ENCODE measurements around the gene ADH5. TPM values are rescaled to one million over a fixed set of nuclear protein-coding genes. Genes with fewer than 3 reads are reported as not detected.
"Not testable (repeated sequence)": the region's sequence is repeated elsewhere in the genome, so short reads cannot be mapped to it uniquely, and the experiment has no call there.

The ADH5 gene
- total and polyA plus RNA-seq, 10 of the 15 experiments (the other 5 are each of a cell fraction or from before 2014, with no cell fraction given), result 48.5 to 159 (median 95.3) TPM

- no peak overlapping the region for H2AFZ ChIP-seq (ENCODE audit: control insufficient read depth, low read depth, low read length)
- H3K9me3 ChIP-seq (replicated peaks; ENCODE audit: control insufficient read depth, insufficient read depth, low read length), result no peaks in the 10 kb centered on the region
- no peak for FAIRE-seq
- ChIA-PET CTCF (interaction anchor here (1.0 to 1.7 kb wide), 4 partner anchors 12 to 72 kb away, joined by 3 to 11 read pairs (median 5); partner anchors contain the start of gene METAP1), RAD21 (ENCODE audit: unreplicated experiment) (no interaction called here), POLR2A (no interaction called here), SMC1A (ENCODE audit: uncharacterized antibody, unreplicated experiment) (interaction anchor here (1.0 to 1.5 kb wide), 3 partner anchors 65 to 605 kb away, joined by 3 to 4 read pairs (median 3); partner anchors contain the start of gene METAP1)
- H3K27me3 ChIP-seq (replicated peaks in 1 of 2; ENCODE audit: control insufficient read depth in 2 of 2, insufficient read depth in 2 of 2, low read length in 1 of 2), result no peaks in the 10 kb centered on the region
- in situ Hi-C loops (cut with MboI) (no loop called here), intact Hi-C loops (cut with micrococcal nuclease; ENCODE audit: unreplicated experiment) (no loop called here)
- ATAC-seq, result no peak
- no peak overlapping the region for H3K4me3 ChIP-seq
- TF ChIP-seq PML (IDR thresholded peaks at IDR 0.05; ENCODE audit: low read length), result no peak
- TF ChIP-seq ZBTB11 (CRISPR knock-in tag; IDR thresholded peaks at IDR 0.05), result no peak
- no peak for TF ChIP-seq NR2C2 (IDR thresholded peaks at IDR 0.05; ENCODE audit: borderline replicate concordance, control insufficient read depth, insufficient read length, low read depth)
- TF ChIP-seq CBX3 (IDR thresholded peaks at IDR 0.05; ENCODE audit: borderline replicate concordance, low read depth), result no peak
- 95% methylated on average over 1 of the region's 1 CpG for WGBS (ENCODE audit: insufficient coverage, insufficient replicate concordance, low lambda C conversion rate, missing lambda C conversion rate)
- BruUV-seq (replicated peaks), result no TSS peak
- H3K9ac ChIP-seq (ENCODE audit: control insufficient read depth, insufficient read depth, low read length), result no peak overlapping the region
- no peaks in the 10 kb centered on the region for H3K4me1 ChIP-seq (ENCODE audit: control insufficient read depth, insufficient read depth, low read length)
- DNase-seq (ENCODE audit: low read depth, low spot score), result no peak
- no peak overlapping the region for H3K4me2 ChIP-seq (ENCODE audit: control insufficient read depth, insufficient read depth)
- no peaks in the 10 kb centered on the region for H4K20me1 ChIP-seq (ENCODE audit: control insufficient read depth, insufficient read depth)
- no peaks in the 10 kb centered on the region for H3K79me2 ChIP-seq (ENCODE audit: control insufficient read depth, insufficient read depth, low read length)
- H3K27ac ChIP-seq (ENCODE audit: control insufficient read depth, insufficient read depth), result no peak overlapping the region
- H3K36me3 ChIP-seq (ENCODE audit: control insufficient read depth in 2 of 2, insufficient read depth in 2 of 2, low read length in 1 of 2), result peaks cover 0 to 11% of the 10 kb centered on the region in 2 experiments; a peak in 2 of 4 replicates
These were observed 21.0 kb downstream of the ADH5 start for GRCh38 chr4:99067617-99068016.

- BruUV-seq (replicated peaks); SMC1A ChIA-PET (ENCODE audit: uncharacterized antibody, unreplicated experiment); H3K9me3 ChIP-seq (replicated peaks; ENCODE audit: control insufficient read depth, insufficient read depth, low read length); H3K4me2 ChIP-seq (ENCODE audit: control insufficient read depth, insufficient read depth); RAD21 ChIA-PET (ENCODE audit: unreplicated experiment); H3K9ac ChIP-seq (ENCODE audit: control insufficient read depth, insufficient read depth, low read length); intact Hi-C loops (cut with micrococcal nuclease; ENCODE audit: unreplicated experiment); H4K20me1 ChIP-seq (ENCODE audit: control insufficient read depth, insufficient read depth); H3K4me1 ChIP-seq (ENCODE audit: control insufficient read depth, insufficient read depth, low read length); DNase-seq (ENCODE audit: low read depth, low spot score); H3K79me2 ChIP-seq (ENCODE audit: control insufficient read depth, insufficient read depth, low read length); FAIRE-seq; POLR2A ChIA-PET; CTCF ChIA-PET; H2AFZ ChIP-seq (ENCODE audit: control insufficient read depth, low read depth, low read length); H3K27me3 ChIP-seq (replicated peaks in 1 of 2; ENCODE audit: control insufficient read depth in 2 of 2, insufficient read depth in 2 of 2, low read length in 1 of 2); H3K4me3 ChIP-seq; in situ Hi-C loops (cut with MboI); ATAC-seq; H3K27ac ChIP-seq (ENCODE audit: control insufficient read depth, insufficient read depth): not testable (repeated sequence)
- WGBS (ENCODE audit: insufficient coverage, insufficient replicate concordance, low lambda C conversion rate, missing lambda C conversion rate), result 89% methylated on average over 2 of the region's 2 CpGs
- H3K36me3 ChIP-seq (ENCODE audit: control insufficient read depth in 2 of 2, insufficient read depth in 2 of 2, low read length in 1 of 2), result peaks cover 0 to 12% of the 10 kb centered on the region in 2 experiments; a peak in 2 of 4 replicates
These were observed 23.1 kb downstream of the ADH5 start for GRCh38 chr4:99065521-99065920.

All from GM12878 (cell line).